Embryonic facial prominence (tissue), 1 donor: ENCODE results near the gene ACMSD.
"Not testable (repeated sequence)": the region's sequence is repeated elsewhere in the genome, so short reads cannot be mapped to it uniquely, and the experiment has no call there.

Source experiments
- DNase-seq: peaks from one replicate; pipeline ENCODE4 v3.0.0-alpha.2; 2016; ENCODE audit errors: extremely low spot score

ACMSD gene

DNA sequence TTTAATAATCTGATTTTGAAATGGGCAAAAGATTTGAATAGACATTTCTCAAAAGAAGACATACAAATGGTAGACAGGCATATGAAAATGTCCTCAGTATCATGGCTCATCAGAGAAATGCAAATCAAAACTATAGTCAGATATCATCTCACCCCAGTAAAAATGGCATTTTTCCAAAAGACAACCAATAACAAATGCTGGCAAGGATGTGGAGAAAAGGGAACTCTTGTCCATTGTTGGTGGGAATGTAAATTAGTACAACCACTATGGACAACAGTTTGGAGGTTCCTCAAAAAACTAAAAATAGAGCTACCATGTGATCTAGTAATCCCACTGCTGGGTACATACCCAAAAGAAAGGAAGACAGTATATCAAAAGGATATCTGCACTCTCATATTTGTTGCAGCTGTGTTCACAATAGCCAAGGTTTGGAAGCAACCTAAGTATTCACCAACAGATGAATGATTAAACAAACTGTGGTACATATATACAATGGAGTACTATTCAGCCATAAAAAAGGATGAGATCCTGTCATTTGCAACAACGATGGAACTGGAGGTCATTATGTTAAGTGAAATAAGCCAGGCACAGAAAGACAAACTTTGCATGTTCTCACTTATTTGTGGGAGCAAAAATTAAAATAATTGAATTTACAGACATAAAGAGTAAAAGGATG, 69.2 kb downstream of the ACMSD start:
- DNase-seq: not testable (repeated sequence)

GRCh38 chr2:134910763-134911399, 72.5 kb downstream of the ACMSD start:
- DNase-seq: no peak

DNA sequence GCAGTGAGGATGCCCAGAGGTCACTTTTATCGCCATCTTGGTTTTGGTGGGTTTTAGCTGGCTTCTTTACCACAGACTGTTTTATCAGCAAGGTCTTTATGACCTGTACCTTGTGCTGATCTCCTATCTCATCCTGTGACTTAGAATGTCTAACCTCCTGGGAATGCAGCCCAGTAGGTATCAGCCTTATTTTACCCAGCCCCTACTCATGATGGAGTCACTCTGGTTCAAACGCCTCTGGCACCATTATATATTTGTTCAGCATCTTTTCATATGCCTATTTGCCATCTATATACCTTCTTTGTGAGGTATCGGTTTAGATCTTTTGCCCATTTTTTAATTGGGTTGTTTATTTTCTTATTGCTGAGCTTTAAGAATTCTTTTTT, 73.0 kb downstream of the ACMSD start:
- no peak for DNase-seq

DNA sequence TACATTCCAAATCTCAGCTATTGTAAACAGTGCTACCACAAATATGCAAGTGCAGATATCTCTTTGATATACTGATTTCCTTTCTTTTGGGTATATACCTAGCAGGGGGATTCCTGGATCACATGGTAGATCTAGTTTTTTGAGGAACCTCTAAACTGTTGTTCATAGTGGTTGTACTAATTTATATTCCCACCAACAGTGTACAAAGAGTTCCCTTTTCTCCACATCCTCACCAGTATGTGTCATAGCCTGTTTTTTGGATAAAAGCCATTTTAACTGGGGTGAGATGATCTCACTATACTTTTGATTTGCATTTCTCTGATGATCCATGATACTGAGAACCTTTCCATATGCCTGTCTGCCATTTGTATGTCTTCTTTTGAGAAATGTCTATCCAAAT, 73.9 kb downstream of the ACMSD start:
- no peak for DNase-seq

DNA sequence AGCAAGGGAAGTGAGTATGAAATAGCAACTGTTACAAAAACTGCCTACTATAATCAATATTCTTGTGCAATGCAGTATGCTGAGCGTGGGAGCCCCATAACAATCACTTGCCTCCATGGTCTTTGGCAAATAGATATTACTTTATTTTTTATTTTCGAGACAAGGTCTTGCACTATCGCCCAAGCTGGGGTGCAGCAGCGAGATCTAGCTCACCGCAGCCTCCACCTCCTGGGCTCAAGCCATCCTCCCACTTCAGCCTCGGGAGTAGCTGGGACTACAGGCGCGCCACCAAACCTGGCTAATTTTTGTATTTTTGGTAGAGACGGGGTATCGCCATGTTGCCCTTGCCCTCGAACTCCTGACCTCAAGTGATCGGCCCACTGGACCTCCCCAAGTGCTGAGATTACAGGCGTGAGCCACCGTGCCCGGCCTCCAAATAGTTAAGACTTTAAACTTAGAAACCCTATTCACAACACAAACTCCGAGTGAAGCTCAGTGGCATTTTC, 79.0 kb downstream of the ACMSD start:
- DNase-seq: no peak

GRCh38 chr2:134917888-134918525, 79.6 kb downstream of the ACMSD start:
- DNase-seq: no peak

DNA sequence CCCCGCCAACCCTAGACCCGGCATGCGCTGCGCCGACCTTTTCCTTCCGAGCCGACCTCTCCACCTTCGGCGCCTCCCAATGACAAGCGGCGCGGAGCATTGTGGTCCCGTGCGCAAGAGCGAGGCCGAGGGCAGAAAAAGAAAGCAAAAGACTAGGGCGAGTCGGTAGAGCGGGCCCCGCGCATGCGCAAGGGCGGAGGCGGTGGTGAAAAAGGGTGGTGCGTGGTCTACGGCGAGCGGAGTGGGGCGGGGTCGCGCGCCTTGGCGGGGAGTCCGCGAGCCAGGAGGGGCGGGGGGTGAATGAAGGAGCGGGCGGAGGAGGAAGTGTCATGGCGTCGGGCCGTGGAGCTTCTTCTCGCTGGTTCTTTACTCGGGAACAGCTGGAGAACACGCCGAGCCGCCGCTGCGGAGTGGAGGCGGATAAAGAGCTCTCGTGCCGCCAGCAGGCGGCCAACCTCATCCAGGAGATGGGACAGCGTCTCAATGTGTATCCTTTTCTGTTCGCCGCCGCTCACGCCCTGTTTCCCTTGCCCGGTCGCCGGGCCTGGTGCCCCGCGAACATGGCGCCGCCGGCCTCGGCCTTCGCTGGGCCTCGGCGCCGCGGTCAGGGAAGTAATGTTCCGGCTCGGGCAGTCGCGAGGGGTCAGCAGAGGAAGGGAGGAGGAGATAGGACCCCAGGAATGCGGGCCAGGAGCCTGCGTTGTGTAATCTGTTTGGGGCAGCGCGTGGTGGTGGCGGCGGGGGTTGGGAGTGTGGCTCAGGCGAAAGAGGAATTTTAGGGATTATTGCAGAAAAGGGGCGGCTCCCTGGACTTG, 80.3 kb downstream of the ACMSD start, which contains the start of gene CCNT2:
CCNT2 (plus strand) TSS at position 297 of the 815 bp plus-strand sequence; CDS start at position 330, 33 bp downstream.
- DNase-seq: peak; percentile 98

- DNase-seq: no peak
Measured at GRCh38 chr2:134919341-134920210, 81.2 kb downstream of the ACMSD start.

DNA sequence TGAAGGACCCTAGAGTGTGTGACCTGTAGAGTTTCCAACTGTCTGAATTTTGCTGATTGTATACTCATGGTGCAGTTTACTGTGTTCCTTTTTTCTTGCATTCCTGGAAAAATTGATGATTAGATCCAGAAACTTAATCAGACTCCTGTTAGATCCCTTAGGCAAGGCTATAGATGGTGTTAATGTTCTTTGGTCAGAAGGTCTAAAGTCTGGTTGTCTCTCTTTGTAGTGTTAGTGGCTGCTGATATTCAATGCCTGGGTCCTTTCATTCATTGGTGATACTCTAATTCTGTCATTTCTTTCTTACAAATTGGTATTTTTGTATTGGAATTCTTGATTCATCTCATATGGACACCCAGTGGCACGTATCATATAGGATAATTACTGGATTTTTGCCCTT, 86.5 kb downstream of the ACMSD start:
- DNase-seq: no peak

GRCh38 chr2:134926231-134926931, 88.0 kb downstream of the ACMSD start:
- no peak for DNase-seq

- no peak for DNase-seq
Measured at GRCh38 chr2:134927195-134927594, 88.8 kb downstream of the ACMSD start.

- no peak for DNase-seq
Measured at GRCh38 chr2:134932864-134933526, 94.6 kb downstream of the ACMSD start.

DNA sequence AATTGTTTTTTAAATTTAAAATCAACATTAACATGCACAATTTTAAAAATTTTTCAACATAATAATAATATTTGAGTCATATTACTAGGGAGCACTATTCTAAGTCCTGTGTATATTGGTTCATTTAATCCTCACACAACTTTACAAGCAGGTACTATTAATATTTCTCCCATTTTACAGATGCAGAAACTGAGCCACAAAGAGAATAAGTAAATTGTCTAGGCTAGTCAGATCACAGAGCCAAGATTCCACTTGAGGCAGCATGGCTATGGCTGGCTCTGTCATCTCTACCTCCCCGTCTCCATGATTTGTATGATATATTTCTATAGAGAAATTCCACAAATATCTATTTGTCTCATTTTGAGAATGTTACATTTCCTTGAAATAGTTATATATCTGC, 95.3 kb downstream of the ACMSD start:
- DNase-seq: no peak

DNA sequence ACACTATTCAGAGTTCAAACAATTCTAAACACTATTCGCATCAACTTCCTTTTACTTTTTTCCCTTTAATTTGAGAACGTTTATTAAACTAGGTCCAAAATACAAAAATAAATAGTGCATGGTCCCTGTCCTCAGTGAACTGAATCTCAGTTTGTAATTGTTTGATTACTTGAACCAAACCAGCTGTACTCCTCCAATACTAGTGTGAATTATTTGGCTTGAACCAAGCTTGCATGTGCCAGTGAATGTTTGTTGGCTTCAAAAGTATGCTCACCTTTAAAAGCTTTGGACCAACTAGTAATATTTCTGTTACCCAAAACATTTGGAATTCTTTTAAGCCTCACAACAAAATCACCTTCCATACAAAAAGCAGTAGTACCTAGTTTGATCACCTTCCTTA, 95.7 kb downstream of the ACMSD start:
- no peak for DNase-seq

DNA sequence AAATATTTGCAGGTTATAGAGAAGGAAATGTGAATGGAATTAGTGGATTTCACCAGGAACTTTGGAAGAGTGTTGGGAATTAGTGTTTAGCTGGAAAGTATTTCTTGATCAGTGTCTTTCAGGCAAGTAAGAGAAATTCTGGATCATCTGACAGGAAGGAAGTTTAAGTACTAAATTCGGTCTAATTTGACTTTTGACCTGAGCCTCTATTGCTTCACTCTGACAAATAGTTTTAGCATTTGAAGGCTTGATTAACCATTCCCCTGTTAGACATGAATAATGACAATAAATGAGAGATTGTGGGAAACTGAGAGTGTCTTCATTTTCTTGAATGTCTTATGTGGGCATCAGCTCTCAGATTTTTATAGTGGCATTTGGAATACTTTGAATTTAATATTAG, 96.2 kb downstream of the ACMSD start:
- no peak for DNase-seq

DNA sequence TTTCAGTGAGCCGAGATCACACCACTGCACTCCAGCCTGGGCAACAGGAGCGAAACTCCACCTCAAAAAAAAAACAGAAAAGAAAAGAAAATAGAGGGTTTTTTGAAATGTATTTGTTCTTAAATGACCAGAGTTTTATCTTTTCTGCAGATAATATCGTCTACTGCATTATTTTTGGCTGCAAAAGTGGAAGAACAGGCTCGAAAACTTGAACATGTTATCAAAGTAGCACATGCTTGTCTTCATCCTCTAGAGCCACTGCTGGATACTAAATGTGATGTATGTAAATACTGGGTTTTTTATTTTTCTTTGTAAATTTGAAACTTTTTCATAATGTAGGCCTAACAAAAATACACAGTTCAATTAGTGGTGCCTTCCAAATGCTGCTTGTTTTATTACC, 98.3 kb downstream of the ACMSD start:
- DNase-seq: no peak

DNA sequence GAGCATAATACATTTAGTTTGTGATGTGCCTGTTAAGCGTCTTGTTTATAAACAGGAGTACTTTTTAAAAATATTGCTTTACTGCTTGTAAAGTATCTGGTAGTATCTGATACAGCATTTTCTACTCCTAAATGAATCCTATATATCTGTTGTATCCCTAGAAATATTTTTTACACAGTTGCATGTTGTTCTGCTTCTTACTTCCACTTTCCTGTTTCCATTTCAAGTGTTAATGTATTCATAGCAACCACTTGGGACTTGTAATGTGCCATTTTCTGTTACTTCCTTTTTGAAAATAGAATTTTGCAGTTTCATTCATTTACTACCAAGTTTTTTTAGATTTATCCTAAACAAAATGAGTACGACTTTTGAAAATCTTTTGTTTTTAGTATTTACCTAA, 105.1 kb downstream of the ACMSD start:
- no peak for DNase-seq

DNA sequence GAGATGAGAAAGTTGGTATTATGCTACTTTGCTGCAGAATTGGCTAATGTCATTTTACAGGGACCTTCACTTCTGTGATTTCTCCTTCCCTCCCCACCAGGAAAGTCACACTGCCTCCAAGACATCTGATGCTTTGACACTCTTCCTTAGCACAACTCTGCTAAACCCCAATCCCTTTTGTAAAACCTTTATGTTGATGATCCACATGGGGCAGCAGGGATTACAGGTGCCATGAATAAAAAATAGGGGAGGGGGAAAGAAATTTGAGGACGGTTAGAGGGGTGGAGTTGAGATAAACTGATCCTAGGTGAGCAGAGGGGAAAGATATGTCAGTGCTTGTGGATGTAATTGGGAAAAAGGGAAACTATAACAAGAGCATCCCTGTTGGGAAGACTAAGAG, 106.6 kb downstream of the ACMSD start:
- no peak for DNase-seq

DNA sequence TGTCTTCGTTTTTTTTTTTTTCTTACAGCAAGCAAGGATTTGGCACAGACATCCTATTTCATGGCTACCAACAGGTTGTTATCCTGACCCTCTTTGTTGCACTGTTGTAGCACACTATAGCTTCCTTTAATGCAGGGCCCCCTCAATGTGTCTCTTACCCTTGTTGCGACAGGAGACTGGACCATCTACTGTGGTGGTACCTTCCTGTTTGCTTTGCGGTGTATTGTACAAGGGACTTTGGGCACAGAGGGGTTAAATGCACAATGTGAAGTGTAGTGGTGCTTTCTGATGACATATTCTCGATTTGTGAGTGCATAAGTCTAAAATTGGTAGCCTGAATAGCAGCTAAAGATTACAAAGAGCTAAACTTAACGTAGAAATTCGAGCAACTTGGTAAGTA, 107.7 kb downstream of the ACMSD start:
- no peak for DNase-seq
